Lower lobe of right lung (tissue), 2 donors: ENCODE results near the gene BATF3. TPM values are rescaled to one million over a fixed set of nuclear protein-coding genes. Genes with fewer than 3 reads are reported as not detected.
"Not testable (repeated sequence)": the region's sequence is repeated elsewhere in the genome, so short reads cannot be mapped to it uniquely, and the experiment has no call there.

Experiments used
- ATAC-seq, 2 donors: fragments of 200-7000 bp; cut with Tn5 transposase; one replicate each; pipeline ENCODE4 v1.9.1; 2020 to 2022; ENCODE audit warnings: mild to moderate bottlenecking in 2 of 2, moderate library complexity in 2 of 2
- DNase-seq: peaks from one replicate; pipeline ENCODE4 v3.0.0-alpha.2; 2020
- H3K27ac ChIP-seq: fragments of 200-600 bp; one replicate; pipeline ENCODE4 v1.8.0; 2022
- H3K27me3 ChIP-seq: fragments of 200-600 bp; one replicate; pipeline ENCODE4 v1.8.0; 2022; ENCODE audit warnings: low read depth
- H3K36me3 ChIP-seq: fragments of 200-600 bp; one replicate; pipeline ENCODE4 v1.8.0; 2022; ENCODE audit warnings: mild to moderate bottlenecking
- H3K4me1 ChIP-seq: fragments of 200-600 bp; one replicate; pipeline ENCODE4 v1.8.0; 2022
- H3K4me3 ChIP-seq: fragments of 200-600 bp; one replicate; pipeline ENCODE4 v1.8.0; 2022; ENCODE audit warnings: mild to moderate bottlenecking
- H3K9me3 ChIP-seq: fragments of 200-600 bp; one replicate; pipeline ENCODE4 v1.8.0; 2022
- CTCF ChIP-seq: fragments of 200-600 bp; IDR thresholded peaks from one replicate; pipeline ENCODE4 v1.8.0; 2022; ENCODE audit warnings: antibody characterized with exemption, mild to moderate bottlenecking
- intact Hi-C: fragments of 100-400 bp; cut with DNase I; formaldehyde crosslinking; loops from one replicate; pipeline ENCODE4 v1.11.0; 2022
- total RNA-seq: library from RNA; stranded (reverse); fragmentation: NEBNext Ultra II Directional; extraction: Animal tissue kit (Norgen Biotek cat#: 25700); gene quantifications from one replicate; pipeline ENCODE4 v1.2.1, GENCODE V29; 2021
- donor health status: DM: no; HTN: yes; CAD: no; lungs with severe emphysema.

The BATF3 gene
- total RNA-seq, 1 donor from 2014 or later: 12.8 TPM

- Histone ChIP-seq H3K9me3 (no peaks in the 10 kb centered on the region), H3K27me3 (no peaks in the 10 kb centered on the region), H3K36me3 (no peaks in the 10 kb centered on the region), H3K4me1 (no peaks in the 10 kb centered on the region), H3K27ac (no peak overlapping the region), H3K4me3 (no peak overlapping the region)
- no peak for ATAC-seq
- TF ChIP-seq CTCF: no peak
- intact Hi-C loops: no loop called here
- DNase-seq: no peak
Observed at GRCh38 chr1:212713465-212714136, 14.0 kb upstream of the BATF3 start.

GRCh38 chr1:212712451-212713303, 13.0 kb upstream of the BATF3 start:
- no peaks in the 10 kb centered on the region for H3K9me3 ChIP-seq
- no peak for TF ChIP-seq CTCF
- no peaks in the 10 kb centered on the region for H3K4me1 ChIP-seq
- no peak overlapping the region for H3K27ac ChIP-seq
- H3K36me3 ChIP-seq: no peaks in the 10 kb centered on the region
- ATAC-seq (no peak), DNase-seq (no peak)
- H3K27me3 ChIP-seq: no peaks in the 10 kb centered on the region
- H3K4me3 ChIP-seq: no peak overlapping the region
- intact Hi-C loops: no loop called here

- H3K27ac ChIP-seq, H3K36me3 ChIP-seq, H3K27me3 ChIP-seq, H3K4me1 ChIP-seq, ATAC-seq, H3K4me3 ChIP-seq, intact Hi-C loops, DNase-seq, H3K9me3 ChIP-seq: not testable (repeated sequence)
Observed at GRCh38 chr1:212711974-212712373, 12.3 kb upstream of the BATF3 start.

GRCh38 chr1:212710566-212710965, 10.9 kb upstream of the BATF3 start:
- TF ChIP-seq CTCF: no peak
- H3K36me3 ChIP-seq: no peaks in the 10 kb centered on the region
- no peaks in the 10 kb centered on the region for H3K27me3 ChIP-seq
- DNase-seq: no peak
- no peaks in the 10 kb centered on the region for H3K9me3 ChIP-seq
- intact Hi-C loops: no loop called here
- no peak for ATAC-seq
- no peak overlapping the region for H3K4me3 ChIP-seq
- H3K4me1 ChIP-seq: no peaks in the 10 kb centered on the region
- no peak overlapping the region for H3K27ac ChIP-seq

- Histone ChIP-seq H3K36me3 (no peaks in the 10 kb centered on the region), H3K27ac (no peak overlapping the region), H3K4me3 (no peak overlapping the region), H3K9me3 (no peaks in the 10 kb centered on the region), H3K4me1 (peaks cover 20% of the 10 kb centered on the region), H3K27me3 (no peaks in the 10 kb centered on the region)
- intact Hi-C loops: no loop called here
- DNase-seq (no peak), ATAC-seq (no peak)
- no peak for TF ChIP-seq CTCF
Observed at GRCh38 chr1:212703991-212704564, 4.4 kb upstream of the BATF3 start.

GRCh38 chr1:212702672-212703071, 3.0 kb upstream of the BATF3 start:
- intact Hi-C loops: no loop called here
- TF ChIP-seq CTCF: no peak
- H3K27me3 ChIP-seq: no peaks in the 10 kb centered on the region
- peaks cover 32% of the 10 kb centered on the region for H3K4me1 ChIP-seq
- no peaks in the 10 kb centered on the region for H3K9me3 ChIP-seq
- ATAC-seq (no peak), DNase-seq (no peak)
- H3K4me3 ChIP-seq: no peak overlapping the region
- no peak overlapping the region for H3K27ac ChIP-seq
- no peaks in the 10 kb centered on the region for H3K36me3 ChIP-seq
